PC-3 (cell line): ENCODE results near the gene WDR93. TPM values are rescaled to one million over a fixed set of nuclear protein-coding genes. Genes with fewer than 3 reads are reported as not detected.

Source experiments
- ATAC-seq: fragments of 200-7000 bp; cut with Tn5 transposase; 2 replicates; pipeline ENCODE4 v1.9.1; 2020; ENCODE audit warnings: mild to moderate bottlenecking, moderate library complexity
- BruUV-seq: library from RNA; stranded (reverse); fragments of 400-500 nt; replicated peaks from 2 replicates; lab custom pipeline; 2021; lab: Mats Ljungman, UMichigan
- CTCF ChIA-PET: fragments of 300-600 bp; sonication (Branson Sonifier 250); formaldehyde crosslinking; loops from one replicate; lab custom pipeline; 2022; ENCODE audit warnings: antibody characterized with exemption; lab: Charles Lee
- POLR2A ChIA-PET: fragments of 300-600 bp; sonication (Branson Sonifier 250); formaldehyde crosslinking; loops from one replicate; lab custom pipeline; 2022; ENCODE audit warnings: antibody characterized with exemption; ENCODE audit not compliant: unreplicated experiment; lab: Charles Lee
- DNase-seq: peaks from one replicate; pipeline ENCODE4 v3.0.0-alpha.2; 2015
- H2AFZ ChIP-seq: fragments of 300-600 bp; sonication (generic); 2 replicates; pipeline ENCODE4 v1.6.0; 2016; ENCODE audit warnings: antibody characterized with exemption, low read length
- H3F3A ChIP-seq: fragments of 300-600 bp; sonication (generic); one replicate; pipeline ENCODE4 v1.6.0; 2017; ENCODE audit warnings: antibody characterized with exemption, low read length, control low read depth, mild to moderate bottlenecking; ENCODE audit not compliant: unreplicated experiment
- H3K27ac ChIP-seq: fragments of 300-600 bp; sonication (generic); 2 replicates; pipeline ENCODE4 v1.5.1; 2016; ENCODE audit warnings: mild to moderate bottlenecking, low read length
- H3K27me3 ChIP-seq: fragments of 300-600 bp; sonication (generic); 2 replicates; pipeline ENCODE4 v1.6.1; 2016; ENCODE audit warnings: low read length, mixed read lengths
- H3K36me3 ChIP-seq: fragments of 300-600 bp; sonication (generic); 2 replicates; pipeline ENCODE4 v1.6.1; 2016; ENCODE audit warnings: low read depth, mixed run types, low read length, mixed read lengths
- H3K4me1 ChIP-seq: fragments of 300-600 bp; sonication (generic); 2 replicates; pipeline ENCODE4 v1.5.1; 2016; ENCODE audit warnings: low read length; ENCODE audit not compliant: insufficient read depth
- H3K4me2 ChIP-seq: fragments of 300-600 bp; sonication (generic); 2 replicates; pipeline ENCODE4 v1.6.0; 2016; ENCODE audit warnings: low read length
- H3K4me3 ChIP-seq: fragments of 300-600 bp; sonication (generic); 2 replicates; pipeline ENCODE4 v1.5.1; 2016; ENCODE audit warnings: mild to moderate bottlenecking, low read length, mixed read lengths
- H3K79me2 ChIP-seq: fragments of 300-600 bp; sonication (generic); 2 replicates; pipeline ENCODE4 v1.6.1; 2017; ENCODE audit warnings: low read length, mixed read lengths
- H3K9ac ChIP-seq: fragments of 300-600 bp; sonication (generic); 2 replicates; pipeline ENCODE4 v1.6.0; 2016; ENCODE audit warnings: mild to moderate bottlenecking, low read length
- H3K9me2 ChIP-seq: fragments of 300-600 bp; sonication (generic); replicated peaks from 2 replicates; pipeline ENCODE4 v1.6.1; 2016; ENCODE audit warnings: mixed run types, low read length, mixed read lengths
- H3K9me3 ChIP-seq: fragments of 300-600 bp; sonication (generic); 2 replicates; pipeline ENCODE4 v1.6.1; 2016; ENCODE audit warnings: low read length, mixed read lengths
- H4K20me1 ChIP-seq: fragments of 300-600 bp; sonication (generic); 2 replicates; pipeline ENCODE4 v1.6.1; 2016; ENCODE audit warnings: low read length, mixed read lengths
- CTCF ChIP-seq: fragments of 300-600 bp; sonication (generic); conservative IDR thresholded peaks from 2 replicates; pipeline ENCODE4 v1.5.1; 2017; ENCODE audit warnings: antibody characterized with exemption, low read depth, mild to moderate bottlenecking, low read length
- EZH2 ChIP-seq: fragments of 300-600 bp; sonication (generic); IDR thresholded peaks from one replicate; pipeline ENCODE4 v1.6.1; 2017; ENCODE audit warnings: antibody characterized with exemption, mild to moderate bottlenecking, low read length; ENCODE audit not compliant: unreplicated experiment
- EZH2phosphoT487 ChIP-seq: fragments of 300-600 bp; sonication (generic); IDR thresholded peaks from 2 replicates; pipeline ENCODE4 v1.6.1; 2018; ENCODE audit warnings: mild to moderate bottlenecking, antibody characterized with exemption, low read length, borderline replicate concordance
- intact Hi-C: fragments of 100-400 bp; cut with micrococcal nuclease; formaldehyde crosslinking; loops from 2 replicates; pipeline ENCODE4 v1.9.0; 2023
- total RNA-seq: library from RNA; depleted of rRNA; stranded (reverse); fragments of >200 nt; gene quantifications from 2 replicates; pipeline ENCODE4 v1.2.3, GENCODE V29; 2014

The WDR93 gene
- total RNA-seq, 1 experiment from 2014 or later = 0.22 TPM

GRCh38 chr15:89642106-89642505 is 48.5 kb upstream of the WDR93 start:
- TF ChIP-seq EZH2 = no peak
- no peak for TF ChIP-seq EZH2phosphoT487
- TF ChIP-seq CTCF = no peak
- H3K4me2 ChIP-seq = no peak overlapping the region
- ATAC-seq (no peak), DNase-seq (no peak)
- peaks cover 32% of the 10 kb centered on the region for H3K36me3 ChIP-seq
- H3F3A ChIP-seq = no peaks in the 10 kb centered on the region
- POLR2A ChIA-PET = no interaction called here
- CTCF ChIA-PET = no interaction called here
- H4K20me1 ChIP-seq = no peaks in the 10 kb centered on the region
- H3K27me3 ChIP-seq = no peaks in the 10 kb centered on the region
- no peaks in the 10 kb centered on the region for H3K4me1 ChIP-seq
- no peak overlapping the region for H3K9ac ChIP-seq
- H3K9me2 ChIP-seq = no peaks in the 10 kb centered on the region
- H3K79me2 ChIP-seq = no peaks in the 10 kb centered on the region
- H3K9me3 ChIP-seq = no peaks in the 10 kb centered on the region
- no peak overlapping the region for H3K27ac ChIP-seq
- no peak overlapping the region for H3K4me3 ChIP-seq
- BruUV-seq = no TSS peak
- intact Hi-C loops = no loop called here
- no peak overlapping the region for H2AFZ ChIP-seq

GRCh38 chr15:89645680-89646079 is 44.9 kb upstream of the WDR93 start:
- no peaks in the 10 kb centered on the region for H3K27me3 ChIP-seq
- no peaks in the 10 kb centered on the region for H3F3A ChIP-seq
- BruUV-seq = no TSS peak
- no peak for ATAC-seq
- no peaks in the 10 kb centered on the region for H3K9me2 ChIP-seq
- H3K4me1 ChIP-seq = no peaks in the 10 kb centered on the region
- 0 out of 2 replicates have a peak, but pooled peaks cover 2% of the 10 kb centered on the region for H3K79me2 ChIP-seq
- H3K27ac ChIP-seq = no peak overlapping the region
- H4K20me1 ChIP-seq = no peaks in the 10 kb centered on the region
- DNase-seq = no peak
- no peak overlapping the region for H3K4me2 ChIP-seq
- H3K4me3 ChIP-seq = no peak overlapping the region
- intact Hi-C loops = no loop called here
- TF ChIP-seq EZH2phosphoT487 (no peak), EZH2 (no peak), CTCF (no peak)
- no peak overlapping the region for H3K9ac ChIP-seq
- no peaks in the 10 kb centered on the region for H3K9me3 ChIP-seq
- CTCF ChIA-PET = no interaction called here
- POLR2A ChIA-PET = no interaction called here
- H2AFZ ChIP-seq = no peak overlapping the region
- peaks cover 34% of the 10 kb centered on the region for H3K36me3 ChIP-seq

- ATAC-seq (no peak), DNase-seq (no peak)
- intact Hi-C loops = no loop called here
- no peak for TF ChIP-seq EZH2
- no peak for TF ChIP-seq CTCF
- TF ChIP-seq EZH2phosphoT487 = no peak
- Histone ChIP-seq H3K4me1 (no peaks in the 10 kb centered on the region), H3K27ac (no peak overlapping the region), H2AFZ (no peak overlapping the region), H3K36me3 (peaks cover 29% of the 10 kb centered on the region), H3F3A (no peaks in the 10 kb centered on the region), H3K4me2 (no peak overlapping the region), H3K27me3 (no peaks in the 10 kb centered on the region), H3K9me2 (no peaks in the 10 kb centered on the region), H3K79me2 (peaks cover 6% of the 10 kb centered on the region), H3K4me3 (no peak overlapping the region), H3K9me3 (no peaks in the 10 kb centered on the region), H3K9ac (no peak overlapping the region), H4K20me1 (no peaks in the 10 kb centered on the region)
- POLR2A ChIA-PET = no interaction called here
- no TSS peak for BruUV-seq
- CTCF ChIA-PET = interaction anchor here (0.5 kb wide), 1 partner anchor 59 kb away, joined by 3 read pairs; no protein-coding TSS in a partner anchor
Observed at GRCh38 chr15:89646416-89647141, 44.0 kb upstream of the WDR93 start.
